ENCODE results near the gene AIG1. TPM values are rescaled to one million over a fixed set of nuclear protein-coding genes. Genes with fewer than 3 reads are reported as not detected.

Gene AIG1
- total and polyA plus RNA-seq, 7 experiments from 2014 or later = 6.8 to 21.8 (median 10.5) TPM

- Histone ChIP-seq H3K27me3 (ENCODE audit: control insufficient read depth in 2 of 2, insufficient read depth in 2 of 2, low read length in 2 of 2) (no peaks in the 10 kb centered on the region), H3K4me3 (ENCODE audit: low read length) (no peak overlapping the region), H3K27ac (ENCODE audit: low read depth, low read length) (no peak overlapping the region), H3K4me1 (ENCODE audit: control insufficient read depth in 2 of 2, insufficient read depth in 2 of 2, low read length in 2 of 2) (no peaks in the 10 kb centered on the region), H3K9me3 (ENCODE audit: control insufficient read depth in 2 of 3, low read length in 3 of 3) (no peaks in the 10 kb centered on the region), H3K36me3 (ENCODE audit: control insufficient read depth in 2 of 3, insufficient read depth in 3 of 3, low read length in 3 of 3) (no peaks in the 10 kb centered on the region)
- Mint-ChIP-seq H3K4me1 (no peaks in the 10 kb centered on the region), H3K36me3 (peaks cover 0 to 15% (median 6%) of the 10 kb centered on the region in 5 donors), H3K9me3 (peaks cover 0 to 12% (median 4%) of the 10 kb centered on the region in 11 donors), H3K4me3 (no peak overlapping the region), H3K27me3 (no peaks in the 10 kb centered on the region), H3K27ac (no peak overlapping the region)
- DNase-seq (no peak), ATAC-seq (no peak)
- CTCF ChIA-PET = no interaction called here
- intact Hi-C loops (cut with micrococcal nuclease) = no loop called here
- POLR2A ChIA-PET = no interaction called here
These were observed 201.3 kb downstream of the AIG1 start for GRCh38 chr6:143261899-143262436.

GRCh38 chr6:143262859-143263258, 202.2 kb downstream of the AIG1 start:
- Mint-ChIP-seq H3K9me3 (peaks cover 0 to 12% (median 4%) of the 10 kb centered on the region in 11 donors), H3K4me1 (no peaks in the 10 kb centered on the region), H3K36me3 (peaks cover 0 to 15% (median 6%) of the 10 kb centered on the region in 5 donors), H3K27me3 (no peaks in the 10 kb centered on the region), H3K27ac (no peak overlapping the region), H3K4me3 (no peak overlapping the region)
- intact Hi-C loops (cut with micrococcal nuclease) = no loop called here
- Histone ChIP-seq H3K27ac (ENCODE audit: low read depth, low read length) (no peak overlapping the region), H3K36me3 (ENCODE audit: control insufficient read depth in 2 of 3, insufficient read depth in 3 of 3, low read length in 3 of 3) (no peaks in the 10 kb centered on the region), H3K4me3 (ENCODE audit: low read length) (no peak overlapping the region), H3K9me3 (ENCODE audit: control insufficient read depth in 2 of 3, low read length in 3 of 3) (no peaks in the 10 kb centered on the region), H3K4me1 (ENCODE audit: control insufficient read depth in 2 of 2, insufficient read depth in 2 of 2, low read length in 2 of 2) (no peaks in the 10 kb centered on the region), H3K27me3 (ENCODE audit: control insufficient read depth in 2 of 2, insufficient read depth in 2 of 2, low read length in 2 of 2) (no peaks in the 10 kb centered on the region)
- no peak for DNase-seq
- CTCF ChIA-PET = no interaction called here
- POLR2A ChIA-PET = no interaction called here
- ATAC-seq = no peak

GRCh38 chr6:143264379-143264778, 203.7 kb downstream of the AIG1 start:
- Mint-ChIP-seq H3K4me3 (no peak overlapping the region), H3K27me3 (no peaks in the 10 kb centered on the region), H3K36me3 (peaks cover 0 to 10% (median 6%) of the 10 kb centered on the region in 5 donors), H3K4me1 (no peaks in the 10 kb centered on the region), H3K27ac (no peak overlapping the region), H3K9me3 (peaks cover 0 to 4% (median under 1%) of the 10 kb centered on the region in 11 donors)
- no peaks in the 10 kb centered on the region for H3K36me3 ChIP-seq (ENCODE audit: control insufficient read depth in 2 of 3, insufficient read depth in 3 of 3, low read length in 3 of 3)
- no peaks in the 10 kb centered on the region for H3K9me3 ChIP-seq (ENCODE audit: control insufficient read depth in 2 of 3, low read length in 3 of 3)
- DNase-seq (no peak), ATAC-seq (no peak)
- intact Hi-C loops (cut with micrococcal nuclease) = no loop called here
- no peak overlapping the region for H3K27ac ChIP-seq (ENCODE audit: low read depth, low read length)
- H3K4me3 ChIP-seq (ENCODE audit: low read length) = no peak overlapping the region
- no peaks in the 10 kb centered on the region for H3K27me3 ChIP-seq (ENCODE audit: control insufficient read depth in 2 of 2, insufficient read depth in 2 of 2, low read length in 2 of 2)
- ChIA-PET POLR2A (no interaction called here), CTCF (no interaction called here)
- no peaks in the 10 kb centered on the region for H3K4me1 ChIP-seq (ENCODE audit: control insufficient read depth in 2 of 2, insufficient read depth in 2 of 2, low read length in 2 of 2)

GRCh38 chr6:143264986-143265764, 204.5 kb downstream of the AIG1 start:
- ChIA-PET CTCF (no interaction called here), POLR2A (no interaction called here)
- Mint-ChIP-seq H3K4me3 (no peak overlapping the region), H3K27me3 (no peaks in the 10 kb centered on the region), H3K9me3 (no peaks in the 10 kb centered on the region), H3K27ac (peak overlapping the region in 1 of 9 donors; percentile 43), H3K4me1 (no peaks in the 10 kb centered on the region), H3K36me3 (peaks cover 0 to 6% (median 6%) of the 10 kb centered on the region in 5 donors)
- DNase-seq (no peak), ATAC-seq (no peak)
- H3K36me3 ChIP-seq (ENCODE audit: control insufficient read depth in 2 of 3, insufficient read depth in 3 of 3, low read length in 3 of 3) = no peaks in the 10 kb centered on the region
- no peaks in the 10 kb centered on the region for H3K27me3 ChIP-seq (ENCODE audit: control insufficient read depth in 2 of 2, insufficient read depth in 2 of 2, low read length in 2 of 2)
- no peak overlapping the region for H3K4me3 ChIP-seq (ENCODE audit: low read length)
- H3K9me3 ChIP-seq (ENCODE audit: control insufficient read depth in 2 of 3, low read length in 3 of 3) = no peaks in the 10 kb centered on the region
- no peak overlapping the region for H3K27ac ChIP-seq (ENCODE audit: low read depth, low read length)
- intact Hi-C loops (cut with micrococcal nuclease) = no loop called here
- H3K4me1 ChIP-seq (ENCODE audit: control insufficient read depth in 2 of 2, insufficient read depth in 2 of 2, low read length in 2 of 2) = no peaks in the 10 kb centered on the region

GRCh38 chr6:143267760-143268159, 207.1 kb downstream of the AIG1 start:
- no peak overlapping the region for H3K27ac ChIP-seq (ENCODE audit: low read depth, low read length)
- no peaks in the 10 kb centered on the region for H3K9me3 ChIP-seq (ENCODE audit: control insufficient read depth in 2 of 3, low read length in 3 of 3)
- H3K4me1 ChIP-seq (ENCODE audit: control insufficient read depth in 2 of 2, insufficient read depth in 2 of 2, low read length in 2 of 2) = no peaks in the 10 kb centered on the region
- no peak overlapping the region for H3K4me3 ChIP-seq (ENCODE audit: low read length)
- intact Hi-C loops (cut with micrococcal nuclease) = no loop called here
- DNase-seq = no peak
- H3K9me3 Mint-ChIP-seq = peaks cover 0 to 9% (median 3%) of the 10 kb centered on the region in 11 donors
- no peak for ATAC-seq
- POLR2A ChIA-PET = no interaction called here
- H3K36me3 ChIP-seq (ENCODE audit: control insufficient read depth in 2 of 3, insufficient read depth in 3 of 3, low read length in 3 of 3) = no peaks in the 10 kb centered on the region
- peaks cover 3 to 13% (median 6%) of the 10 kb centered on the region in 5 donors for H3K36me3 Mint-ChIP-seq
- H3K4me3 Mint-ChIP-seq = no peak overlapping the region
- H3K27me3 Mint-ChIP-seq = no peaks in the 10 kb centered on the region
- CTCF ChIA-PET = no interaction called here
- no peaks in the 10 kb centered on the region for H3K4me1 Mint-ChIP-seq
- H3K27ac Mint-ChIP-seq = no peak overlapping the region
- H3K27me3 ChIP-seq (ENCODE audit: control insufficient read depth in 2 of 2, insufficient read depth in 2 of 2, low read length in 2 of 2) = no peaks in the 10 kb centered on the region

- no peaks in the 10 kb centered on the region for H3K36me3 ChIP-seq (ENCODE audit: control insufficient read depth in 2 of 3, insufficient read depth in 3 of 3, low read length in 3 of 3)
- H3K4me1 ChIP-seq (ENCODE audit: control insufficient read depth in 2 of 2, insufficient read depth in 2 of 2, low read length in 2 of 2) = no peaks in the 10 kb centered on the region
- H3K27me3 ChIP-seq (ENCODE audit: control insufficient read depth in 2 of 2, insufficient read depth in 2 of 2, low read length in 2 of 2) = no peaks in the 10 kb centered on the region
- no peak overlapping the region for H3K27ac ChIP-seq (ENCODE audit: low read depth, low read length)
- DNase-seq = no peak
- no peaks in the 10 kb centered on the region for H3K9me3 ChIP-seq (ENCODE audit: control insufficient read depth in 2 of 3, low read length in 3 of 3)
- Mint-ChIP-seq H3K27ac (no peak overlapping the region), H3K9me3 (peaks cover 0 to 12% (median 5%) of the 10 kb centered on the region in 11 donors), H3K36me3 (peaks cover 5 to 17% (median 10%) of the 10 kb centered on the region in 5 donors), H3K4me3 (no peak overlapping the region), H3K4me1 (no peaks in the 10 kb centered on the region), H3K27me3 (no peaks in the 10 kb centered on the region)
- no peak for ATAC-seq
- ChIA-PET POLR2A (no interaction called here), CTCF (no interaction called here)
- no peak overlapping the region for H3K4me3 ChIP-seq (ENCODE audit: low read length)
- intact Hi-C loops (cut with micrococcal nuclease) = no loop called here
These were observed 207.8 kb downstream of the AIG1 start for GRCh38 chr6:143268439-143268838.

GRCh38 chr6:143270026-143270425, 209.3 kb downstream of the AIG1 start:
- intact Hi-C loops (cut with micrococcal nuclease) = no loop called here
- no peaks in the 10 kb centered on the region for H3K36me3 ChIP-seq (ENCODE audit: control insufficient read depth in 2 of 3, insufficient read depth in 3 of 3, low read length in 3 of 3)
- Mint-ChIP-seq H3K27me3 (no peaks in the 10 kb centered on the region), H3K27ac (no peak overlapping the region), H3K9me3 (peaks cover 0 to 15% (median 5%) of the 10 kb centered on the region in 11 donors), H3K4me3 (no peak overlapping the region), H3K4me1 (peaks cover 0 to 2% (median 0%) of the 10 kb centered on the region in 7 donors), H3K36me3 (peaks cover 6 to 22% (median 8%) of the 10 kb centered on the region in 5 donors)
- ChIA-PET POLR2A (no interaction called here), CTCF (interaction anchor here (0.6 kb wide), 1 partner anchor 46 kb away, joined by 3 read pairs; no protein-coding TSS in a partner anchor)
- no peaks in the 10 kb centered on the region for H3K4me1 ChIP-seq (ENCODE audit: control insufficient read depth in 2 of 2, insufficient read depth in 2 of 2, low read length in 2 of 2)
- H3K9me3 ChIP-seq (ENCODE audit: control insufficient read depth in 2 of 3, low read length in 3 of 3) = no peaks in the 10 kb centered on the region
- H3K4me3 ChIP-seq (ENCODE audit: low read length) = no peak overlapping the region
- H3K27me3 ChIP-seq (ENCODE audit: control insufficient read depth in 2 of 2, insufficient read depth in 2 of 2, low read length in 2 of 2) = no peaks in the 10 kb centered on the region
- no peak overlapping the region for H3K27ac ChIP-seq (ENCODE audit: low read depth, low read length)
- DNase-seq (no peak), ATAC-seq (no peak)

All from naive thymus-derived CD4-positive, alpha-beta T cell (primary cell).